ENCODE results near the gene ELL2.

Gene ELL2

GRCh38 chr5:95891499-95891898, 70.2 kb downstream of the ELL2 start:
- H4K8ac ChIP-seq (ENCODE audit: low read depth, low read length) = no peak overlapping the region
- no CpG with 5 or more reads among the region's 2 CpGs for WGBS (ENCODE audit: extremely low coverage, insufficient coverage, low lambda C conversion rate)
- H3K36me3 ChIP-seq (ENCODE audit: control insufficient read depth, insufficient read depth, low read length) = no peaks in the 10 kb centered on the region
- no peaks in the 10 kb centered on the region for H3K27me3 ChIP-seq (ENCODE audit: insufficient read depth, low read length, poor library complexity)
- DNase-seq = no peak
- no peak overlapping the region for H2BK5ac ChIP-seq (ENCODE audit: low read length)
- H3K56ac ChIP-seq (ENCODE audit: low read length) = no peak overlapping the region
- no peak overlapping the region for H3K4ac ChIP-seq (ENCODE audit: low read depth, low read length)
- H3K4me3 ChIP-seq (ENCODE audit: low read length) = no peak overlapping the region
- no peaks in the 10 kb centered on the region for H3K4me1 ChIP-seq (ENCODE audit: control insufficient read depth, low read depth, low read length)
- H3K79me1 ChIP-seq (ENCODE audit: low read length) = no peaks in the 10 kb centered on the region
- no peak overlapping the region for H3K27ac ChIP-seq (ENCODE audit: low read depth, low read length)
- H3K9ac ChIP-seq (ENCODE audit: low read length) = no peak overlapping the region
- no peak overlapping the region for H2BK15ac ChIP-seq (replicated peaks; ENCODE audit: low read depth)
- no peak overlapping the region for H3K18ac ChIP-seq (ENCODE audit: low read length)
- no peak overlapping the region for H3K23ac ChIP-seq (ENCODE audit: low read length)
- no peaks in the 10 kb centered on the region for H3K79me2 ChIP-seq (ENCODE audit: control insufficient read depth, insufficient read depth, low read length)
- H2BK120ac ChIP-seq (ENCODE audit: low read depth, low read length) = no peak overlapping the region
- H2AK5ac ChIP-seq (ENCODE audit: low read length) = no peak overlapping the region
- H4K5ac ChIP-seq (ENCODE audit: low read length) = no peak overlapping the region
- H3K4me2 ChIP-seq (ENCODE audit: low read length) = no peak overlapping the region

- Histone ChIP-seq H4K8ac (ENCODE audit: low read depth, low read length) (no peak overlapping the region), H3K4me3 (ENCODE audit: low read length) (no peak overlapping the region), H2BK15ac (replicated peaks; ENCODE audit: low read depth) (no peak overlapping the region), H3K9ac (ENCODE audit: low read length) (no peak overlapping the region), H3K79me1 (ENCODE audit: low read length) (no peaks in the 10 kb centered on the region), H3K18ac (ENCODE audit: low read length) (no peak overlapping the region), H3K27me3 (ENCODE audit: insufficient read depth, low read length, poor library complexity) (no peaks in the 10 kb centered on the region), H3K23ac (ENCODE audit: low read length) (no peak overlapping the region), H2BK5ac (ENCODE audit: low read length) (no peak overlapping the region), H3K27ac (ENCODE audit: low read depth, low read length) (no peak overlapping the region), H3K4me1 (ENCODE audit: control insufficient read depth, low read depth, low read length) (no peaks in the 10 kb centered on the region), H3K36me3 (ENCODE audit: control insufficient read depth, insufficient read depth, low read length) (no peaks in the 10 kb centered on the region), H2AK5ac (ENCODE audit: low read length) (no peak overlapping the region), H3K79me2 (ENCODE audit: control insufficient read depth, insufficient read depth, low read length) (no peaks in the 10 kb centered on the region), H3K56ac (ENCODE audit: low read length) (no peak overlapping the region), H4K5ac (ENCODE audit: low read length) (no peak overlapping the region), H2BK120ac (ENCODE audit: low read depth, low read length) (no peak overlapping the region), H3K4ac (ENCODE audit: low read depth, low read length) (no peak overlapping the region), H3K4me2 (ENCODE audit: low read length) (no peak overlapping the region)
- no peak for DNase-seq
- WGBS (ENCODE audit: extremely low coverage, insufficient coverage, low lambda C conversion rate) = no CpG with 5 or more reads among the region's 1 CpG
Measured at GRCh38 chr5:95889076-95889475, 72.6 kb downstream of the ELL2 start.

GRCh38 chr5:95887977-95888376, 73.7 kb downstream of the ELL2 start:
- no peak overlapping the region for H2BK15ac ChIP-seq (replicated peaks; ENCODE audit: low read depth)
- no peak overlapping the region for H3K4me3 ChIP-seq (ENCODE audit: low read length)
- H3K18ac ChIP-seq (ENCODE audit: low read length) = no peak overlapping the region
- no peak overlapping the region for H4K5ac ChIP-seq (ENCODE audit: low read length)
- H2AK5ac ChIP-seq (ENCODE audit: low read length) = no peak overlapping the region
- no peaks in the 10 kb centered on the region for H3K79me1 ChIP-seq (ENCODE audit: low read length)
- WGBS (ENCODE audit: extremely low coverage, insufficient coverage, low lambda C conversion rate) = no CpG with 5 or more reads among the region's 5 CpGs
- DNase-seq = no peak
- no peak overlapping the region for H3K4me2 ChIP-seq (ENCODE audit: low read length)
- no peak overlapping the region for H2BK5ac ChIP-seq (ENCODE audit: low read length)
- no peaks in the 10 kb centered on the region for H3K27me3 ChIP-seq (ENCODE audit: insufficient read depth, low read length, poor library complexity)
- no peaks in the 10 kb centered on the region for H3K79me2 ChIP-seq (ENCODE audit: control insufficient read depth, insufficient read depth, low read length)
- H3K23ac ChIP-seq (ENCODE audit: low read length) = no peak overlapping the region
- no peaks in the 10 kb centered on the region for H3K4me1 ChIP-seq (ENCODE audit: control insufficient read depth, low read depth, low read length)
- no peak overlapping the region for H3K4ac ChIP-seq (ENCODE audit: low read depth, low read length)
- no peak overlapping the region for H3K27ac ChIP-seq (ENCODE audit: low read depth, low read length)
- no peaks in the 10 kb centered on the region for H3K36me3 ChIP-seq (ENCODE audit: control insufficient read depth, insufficient read depth, low read length)
- H2BK120ac ChIP-seq (ENCODE audit: low read depth, low read length) = no peak overlapping the region
- no peak overlapping the region for H3K9ac ChIP-seq (ENCODE audit: low read length)
- no peak overlapping the region for H3K56ac ChIP-seq (ENCODE audit: low read length)
- H4K8ac ChIP-seq (ENCODE audit: low read depth, low read length) = no peak overlapping the region

GRCh38 chr5:95886340-95887044, 75.2 kb downstream of the ELL2 start:
- Histone ChIP-seq H2BK5ac (ENCODE audit: low read length) (no peak overlapping the region), H2BK15ac (replicated peaks; ENCODE audit: low read depth) (no peak overlapping the region), H3K9ac (ENCODE audit: low read length) (no peak overlapping the region), H3K56ac (ENCODE audit: low read length) (no peak overlapping the region), H3K18ac (ENCODE audit: low read length) (no peak overlapping the region), H3K4me2 (ENCODE audit: low read length) (no peak overlapping the region), H3K4ac (ENCODE audit: low read depth, low read length) (no peak overlapping the region), H2BK120ac (ENCODE audit: low read depth, low read length) (no peak overlapping the region), H3K27ac (ENCODE audit: low read depth, low read length) (no peak overlapping the region), H3K79me1 (ENCODE audit: low read length) (no peaks in the 10 kb centered on the region), H4K5ac (ENCODE audit: low read length) (no peak overlapping the region), H3K79me2 (ENCODE audit: control insufficient read depth, insufficient read depth, low read length) (no peaks in the 10 kb centered on the region), H2AK5ac (ENCODE audit: low read length) (no peak overlapping the region), H4K8ac (ENCODE audit: low read depth, low read length) (no peak overlapping the region), H3K36me3 (ENCODE audit: control insufficient read depth, insufficient read depth, low read length) (no peaks in the 10 kb centered on the region), H3K4me1 (ENCODE audit: control insufficient read depth, low read depth, low read length) (no peaks in the 10 kb centered on the region), H3K23ac (ENCODE audit: low read length) (no peak overlapping the region), H3K4me3 (ENCODE audit: low read length) (no peak overlapping the region), H3K27me3 (ENCODE audit: insufficient read depth, low read length, poor library complexity) (no peaks in the 10 kb centered on the region)
- DNase-seq = no peak
- no CpG with 5 or more reads among the region's 1 CpG for WGBS (ENCODE audit: extremely low coverage, insufficient coverage, low lambda C conversion rate)

GRCh38 chr5:95884511-95884910, 77.1 kb downstream of the ELL2 start:
- Histone ChIP-seq H2BK120ac (ENCODE audit: low read depth, low read length) (no peak overlapping the region), H3K79me1 (ENCODE audit: low read length) (no peaks in the 10 kb centered on the region), H3K4ac (ENCODE audit: low read depth, low read length) (no peak overlapping the region), H4K5ac (ENCODE audit: low read length) (no peak overlapping the region), H2AK5ac (ENCODE audit: low read length) (no peak overlapping the region), H3K27me3 (ENCODE audit: insufficient read depth, low read length, poor library complexity) (no peaks in the 10 kb centered on the region), H4K8ac (ENCODE audit: low read depth, low read length) (no peak overlapping the region), H3K4me2 (ENCODE audit: low read length) (no peak overlapping the region), H2BK15ac (replicated peaks; ENCODE audit: low read depth) (no peak overlapping the region), H3K56ac (ENCODE audit: low read length) (no peak overlapping the region), H3K9ac (ENCODE audit: low read length) (no peak overlapping the region), H3K79me2 (ENCODE audit: control insufficient read depth, insufficient read depth, low read length) (no peaks in the 10 kb centered on the region), H3K27ac (ENCODE audit: low read depth, low read length) (no peak overlapping the region), H2BK5ac (ENCODE audit: low read length) (no peak overlapping the region), H3K18ac (ENCODE audit: low read length) (no peak overlapping the region), H3K23ac (ENCODE audit: low read length) (no peak overlapping the region), H3K4me3 (ENCODE audit: low read length) (no peak overlapping the region), H3K4me1 (ENCODE audit: control insufficient read depth, low read depth, low read length) (no peaks in the 10 kb centered on the region), H3K36me3 (ENCODE audit: control insufficient read depth, insufficient read depth, low read length) (no peaks in the 10 kb centered on the region)
- no CpG with 5 or more reads among the region's 1 CpG for WGBS (ENCODE audit: extremely low coverage, insufficient coverage, low lambda C conversion rate)
- no peak for DNase-seq

- Histone ChIP-seq H3K79me1 (ENCODE audit: low read length) (no peaks in the 10 kb centered on the region), H3K18ac (ENCODE audit: low read length) (no peak overlapping the region), H3K4me1 (ENCODE audit: control insufficient read depth, low read depth, low read length) (no peaks in the 10 kb centered on the region), H2BK5ac (ENCODE audit: low read length) (no peak overlapping the region), H3K27me3 (ENCODE audit: insufficient read depth, low read length, poor library complexity) (no peaks in the 10 kb centered on the region), H3K23ac (ENCODE audit: low read length) (no peak overlapping the region), H2AK5ac (ENCODE audit: low read length) (no peak overlapping the region), H3K4me2 (ENCODE audit: low read length) (no peak overlapping the region), H4K5ac (ENCODE audit: low read length) (no peak overlapping the region), H2BK120ac (ENCODE audit: low read depth, low read length) (no peak overlapping the region), H3K79me2 (ENCODE audit: control insufficient read depth, insufficient read depth, low read length) (no peaks in the 10 kb centered on the region), H3K27ac (ENCODE audit: low read depth, low read length) (no peak overlapping the region), H2BK15ac (replicated peaks; ENCODE audit: low read depth) (no peak overlapping the region), H3K4ac (ENCODE audit: low read depth, low read length) (no peak overlapping the region), H3K36me3 (ENCODE audit: control insufficient read depth, insufficient read depth, low read length) (no peaks in the 10 kb centered on the region), H4K8ac (ENCODE audit: low read depth, low read length) (no peak overlapping the region), H3K9ac (ENCODE audit: low read length) (no peak overlapping the region), H3K56ac (ENCODE audit: low read length) (no peak overlapping the region), H3K4me3 (ENCODE audit: low read length) (no peak overlapping the region)
- WGBS (ENCODE audit: extremely low coverage, insufficient coverage, low lambda C conversion rate) = no CpG with 5 or more reads among the region's 4 CpGs
- no peak for DNase-seq
Measured at GRCh38 chr5:95884017-95884325, 77.7 kb downstream of the ELL2 start.
